Caco-2 (cell line): Measurements from ENCODE around the gene HEPN1. TPM values are rescaled to one million over a fixed set of nuclear protein-coding genes. Genes with fewer than 3 reads are reported as not detected.

Source experiments
- BruUV-seq: library from RNA; stranded (reverse); fragments of 400-500 nt; replicated peaks from 2 replicates; lab custom pipeline; 2021; lab: Mats Ljungman, UMichigan
- CTCF ChIA-PET: fragments of 300-600 bp; sonication (Branson Sonifier 250); formaldehyde crosslinking; loops from one replicate; lab custom pipeline; 2022; ENCODE audit warnings: antibody characterized with exemption; lab: Charles Lee
- POLR2A ChIA-PET: fragments of 300-600 bp; sonication (Branson Sonifier 250); formaldehyde crosslinking; loops from one replicate; lab custom pipeline; 2022; ENCODE audit warnings: antibody characterized with exemption; lab: Charles Lee
- DNase-seq, 2 experiments: peaks; one replicate each; pipeline versions ENCODE4 v3.0.0 to v3.0.0-alpha.2; 2020 to 2022
- H3K27me3 ChIP-seq: replicated peaks from 2 replicates; pipeline ENCODE4 v1.6.0; 2011; ENCODE audit warnings: low read length; ENCODE audit not compliant: control insufficient read depth, insufficient read depth
- H3K36me3 ChIP-seq: 2 replicates; pipeline ENCODE4 v1.5.1; 2011; ENCODE audit warnings: low read length; ENCODE audit not compliant: control insufficient read depth, insufficient read depth
- H3K4me1 ChIP-seq: fragments of 250-450 bp; sonication (Bioruptor Pico); 2 replicates; pipeline ENCODE4 v1.5.1; 2020; ENCODE audit warnings: mild to moderate bottlenecking
- H3K4me3 ChIP-seq: 2 replicates; pipeline ENCODE4 v1.5.1; 2011; ENCODE audit warnings: low read depth, mild to moderate bottlenecking, control low read depth, low read length
- H3K9me3 ChIP-seq: fragments of 250-450 bp; sonication (Bioruptor Pico); 2 replicates; pipeline ENCODE4 v1.5.1; 2020; ENCODE audit warnings: mild to moderate bottlenecking, moderate library complexity
- H3K27ac Mint-ChIP-seq: one replicate; pipeline ENCODE4 v1.8.0; 2022; ENCODE audit warnings: mixed read lengths; ENCODE audit not compliant: unreplicated experiment
- H3K27me3 Mint-ChIP-seq: one replicate; pipeline ENCODE4 v1.8.0; 2022; ENCODE audit warnings: mixed read lengths; ENCODE audit not compliant: insufficient read depth, unreplicated experiment
- H3K36me3 Mint-ChIP-seq: one replicate; pipeline ENCODE4 v1.8.0; 2022; ENCODE audit warnings: mild to moderate bottlenecking, mixed read lengths; ENCODE audit not compliant: insufficient read depth, unreplicated experiment
- H3K4me1 Mint-ChIP-seq: one replicate; pipeline ENCODE4 v1.8.0; 2022; ENCODE audit warnings: low read depth, mixed read lengths; ENCODE audit not compliant: unreplicated experiment
- H3K4me3 Mint-ChIP-seq: one replicate; pipeline ENCODE4 v1.8.0; 2022; ENCODE audit warnings: mild to moderate bottlenecking, moderate library complexity, mixed read lengths; ENCODE audit not compliant: unreplicated experiment
- H3K9me3 Mint-ChIP-seq: one replicate; pipeline ENCODE4 v1.8.0; 2022; ENCODE audit warnings: mixed read lengths; ENCODE audit not compliant: unreplicated experiment
- intact Hi-C: fragments of 100-400 bp; cut with micrococcal nuclease; formaldehyde crosslinking; loops from one replicate; pipeline ENCODE4 v1.10.0; 2022; ENCODE audit not compliant: unreplicated experiment
- total RNA-seq: library from RNA; stranded (reverse); gene quantifications from 2 replicates; pipeline ENCODE4 v1.2.3, GENCODE V29; 2022
- TF ChIP-seq, protein P1 (sequence below), 2 experiments: fragments of 200-600 bp in 1 of 2; IDR thresholded peaks; 1 replicate in 1 of 2; 2 replicates in 1 of 2; pipeline versions ENCODE4 v1.5.1 to v1.8.0; 2011 to 2022; ENCODE audit warnings: antibody characterized with exemption in 1 of 2, control low read depth in 1 of 2, inconsistent platforms in 1 of 2, low read depth in 1 of 2, low read length in 1 of 2, mild to moderate bottlenecking in 1 of 2, moderate library complexity in 1 of 2; ENCODE audit not compliant: insufficient read depth in 1 of 2, severe bottlenecking in 1 of 2, unreplicated experiment in 1 of 2

The HEPN1 gene
- total RNA-seq, 1 experiment from 2014 or later, result not detected

DNA sequence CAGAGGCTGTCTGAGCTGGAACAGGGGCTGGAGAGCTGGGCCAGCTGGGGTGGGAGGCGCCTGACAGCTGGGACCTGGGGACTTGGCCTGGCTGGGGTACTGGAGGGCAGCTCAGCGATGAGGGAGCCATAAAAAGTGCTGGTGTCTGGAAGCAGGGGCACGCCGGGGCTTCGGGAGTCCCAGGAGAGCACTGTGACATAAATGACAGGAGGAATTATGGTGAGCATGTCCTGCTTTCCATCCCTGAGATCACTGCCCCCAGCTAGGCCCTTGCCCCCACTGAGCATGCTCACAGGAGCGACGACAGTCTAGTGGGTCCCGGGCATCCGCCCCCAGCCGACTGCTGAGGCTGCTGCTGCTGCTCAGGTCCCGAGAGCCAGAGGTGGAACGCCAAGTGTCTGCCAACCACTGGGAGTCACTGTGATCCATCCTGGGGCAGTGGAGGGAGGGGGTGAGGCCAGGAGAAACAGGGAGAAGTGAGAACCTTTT lies 27.6 kb upstream of the HEPN1 start:
- Mint-ChIP-seq H3K36me3 (no peaks in the 10 kb centered on the region), H3K4me1 (no peaks in the 10 kb centered on the region), H3K27ac (no peak overlapping the region), H3K9me3 (no peaks in the 10 kb centered on the region), H3K4me3 (no peak overlapping the region), H3K27me3 (peaks cover 20% of the 10 kb centered on the region)
- Histone ChIP-seq H3K9me3 (no peaks in the 10 kb centered on the region), H3K4me1 (no peaks in the 10 kb centered on the region), H3K36me3 (no peaks in the 10 kb centered on the region), H3K4me3 (no peak overlapping the region), H3K27me3 (peaks cover 5% of the 10 kb centered on the region)
- intact Hi-C loops, result no loop called here
- TF ChIP-seq, protein P1, sequence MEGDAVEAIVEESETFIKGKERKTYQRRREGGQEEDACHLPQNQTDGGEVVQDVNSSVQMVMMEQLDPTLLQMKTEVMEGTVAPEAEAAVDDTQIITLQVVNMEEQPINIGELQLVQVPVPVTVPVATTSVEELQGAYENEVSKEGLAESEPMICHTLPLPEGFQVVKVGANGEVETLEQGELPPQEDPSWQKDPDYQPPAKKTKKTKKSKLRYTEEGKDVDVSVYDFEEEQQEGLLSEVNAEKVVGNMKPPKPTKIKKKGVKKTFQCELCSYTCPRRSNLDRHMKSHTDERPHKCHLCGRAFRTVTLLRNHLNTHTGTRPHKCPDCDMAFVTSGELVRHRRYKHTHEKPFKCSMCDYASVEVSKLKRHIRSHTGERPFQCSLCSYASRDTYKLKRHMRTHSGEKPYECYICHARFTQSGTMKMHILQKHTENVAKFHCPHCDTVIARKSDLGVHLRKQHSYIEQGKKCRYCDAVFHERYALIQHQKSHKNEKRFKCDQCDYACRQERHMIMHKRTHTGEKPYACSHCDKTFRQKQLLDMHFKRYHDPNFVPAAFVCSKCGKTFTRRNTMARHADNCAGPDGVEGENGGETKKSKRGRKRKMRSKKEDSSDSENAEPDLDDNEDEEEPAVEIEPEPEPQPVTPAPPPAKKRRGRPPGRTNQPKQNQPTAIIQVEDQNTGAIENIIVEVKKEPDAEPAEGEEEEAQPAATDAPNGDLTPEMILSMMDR (IDR thresholded peaks at IDR 0.05; ENCODE audit: insufficient read depth in 1 of 2, low read depth in 1 of 2, low read length in 1 of 2, severe bottlenecking in 1 of 2, unreplicated experiment in 1 of 2), result no peak
- CTCF ChIA-PET, result interaction anchor here (1.7 kb wide), 1 partner anchor 15 kb away, joined by 10 read pairs; no protein-coding TSS in a partner anchor
- BruUV-seq, result no TSS peak
- POLR2A ChIA-PET, result no interaction called here
- no peak for DNase-seq

- no peak overlapping the region for H3K27ac Mint-ChIP-seq
- CTCF ChIA-PET, result no interaction called here
- Histone ChIP-seq H3K9me3 (no peaks in the 10 kb centered on the region), H3K36me3 (no peaks in the 10 kb centered on the region), H3K27me3 (peaks cover 6% of the 10 kb centered on the region), H3K4me3 (no peak overlapping the region), H3K4me1 (no peaks in the 10 kb centered on the region)
- no TSS peak for BruUV-seq
- H3K9me3 Mint-ChIP-seq, result no peaks in the 10 kb centered on the region
- DNase-seq, result no peak
- H3K27me3 Mint-ChIP-seq, result peaks cover 16% of the 10 kb centered on the region
- H3K4me3 Mint-ChIP-seq, result no peak overlapping the region
- TF ChIP-seq, protein P1 (IDR thresholded peaks at IDR 0.05; ENCODE audit: insufficient read depth in 1 of 2, low read depth in 1 of 2, low read length in 1 of 2, severe bottlenecking in 1 of 2, unreplicated experiment in 1 of 2), result no peak
- H3K4me1 Mint-ChIP-seq, result no peaks in the 10 kb centered on the region
- intact Hi-C loops, result no loop called here
- POLR2A ChIA-PET, result no interaction called here
- no peaks in the 10 kb centered on the region for H3K36me3 Mint-ChIP-seq
Measured at GRCh38 chr11:124892146-124892545, 26.9 kb upstream of the HEPN1 start.

DNA sequence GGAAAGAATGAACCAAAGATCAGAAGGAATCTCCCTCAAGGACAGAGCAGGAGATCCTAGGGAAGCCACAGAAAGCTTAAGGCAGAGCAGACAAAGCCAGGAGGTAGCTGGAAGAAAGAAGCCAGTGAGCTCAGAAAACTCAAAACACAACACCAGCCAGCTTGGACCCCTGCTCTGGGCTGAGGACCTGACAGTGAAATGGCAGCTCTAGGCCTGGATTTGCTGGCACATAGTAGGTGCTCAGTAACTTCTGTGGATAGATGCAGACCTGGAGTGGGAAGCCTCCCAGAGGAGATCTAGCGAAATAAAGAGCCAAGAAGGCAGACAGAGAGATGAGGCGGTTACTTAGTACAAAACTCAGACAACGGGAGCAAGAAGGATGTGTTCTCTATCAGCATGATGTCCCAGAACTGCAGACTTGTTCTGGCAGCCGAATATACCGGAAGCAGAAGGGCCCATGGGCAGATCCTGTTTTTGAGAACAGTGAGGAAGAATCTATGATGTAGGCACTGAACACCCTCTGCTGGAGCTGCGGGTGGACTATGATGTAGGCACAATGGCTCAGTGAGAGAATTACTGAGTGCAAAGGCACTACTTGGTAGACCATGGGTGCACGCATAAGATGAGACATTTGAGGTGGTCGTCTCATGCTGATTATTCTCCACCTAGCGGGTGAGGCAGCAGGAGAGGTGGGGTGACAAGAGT lies 26.1 kb upstream of the HEPN1 start:
- CTCF ChIA-PET, result interaction anchor here (1.1 kb wide), 1 partner anchor 8 kb away, joined by 4 read pairs; no protein-coding TSS in a partner anchor
- H3K4me1 ChIP-seq, result no peaks in the 10 kb centered on the region
- POLR2A ChIA-PET, result no interaction called here
- intact Hi-C loops, result no loop called here
- TF ChIP-seq, protein P1 (IDR thresholded peaks at IDR 0.05; ENCODE audit: insufficient read depth in 1 of 2, low read depth in 1 of 2, low read length in 1 of 2, severe bottlenecking in 1 of 2, unreplicated experiment in 1 of 2), result no peak
- BruUV-seq, result no TSS peak
- peaks cover 7% of the 10 kb centered on the region for H3K27me3 ChIP-seq
- H3K27ac Mint-ChIP-seq, result no peak overlapping the region
- no peaks in the 10 kb centered on the region for H3K9me3 Mint-ChIP-seq
- DNase-seq, result no peak
- H3K4me3 ChIP-seq, result no peak overlapping the region
- no peaks in the 10 kb centered on the region for H3K9me3 ChIP-seq
- H3K27me3 Mint-ChIP-seq, result peaks cover 20% of the 10 kb centered on the region
- H3K4me1 Mint-ChIP-seq, result no peaks in the 10 kb centered on the region
- no peaks in the 10 kb centered on the region for H3K36me3 ChIP-seq
- no peaks in the 10 kb centered on the region for H3K36me3 Mint-ChIP-seq
- H3K4me3 Mint-ChIP-seq, result no peak overlapping the region
